Measurements from ENCODE around the gene DGAT2L6.

- TF ChIP-seq CTCF (IDR thresholded peaks at IDR 0.05) (no peak), POLR2A (IDR thresholded peaks at IDR 0.05) (no peak)
Measured at GRCh38 chrX:70134116-70134477, 43.2 kb upstream of the DGAT2L6 start.

Measured in adrenal gland (tissue), 5 donors.